ENCODE measurements around the gene ANKRD13A.
A peak's percentile ranks its signal among the peaks of the same experiment; 100 is the strongest.
"Not testable (repeated sequence)": the region's sequence is repeated elsewhere in the genome, so short reads cannot be mapped to it uniquely, and the experiment has no call there.

Gene ANKRD13A

GRCh38 chr12:110079477-110080400, 80.5 kb downstream of the ANKRD13A start:
- no peak for TF ChIP-seq CTCF (IDR thresholded peaks at IDR 0.05; ENCODE audit: low read depth, low read length, missing control alignments)
- H3K4me3 ChIP-seq (ENCODE audit: low read depth, low read length), result peak overlapping the region; percentile 46
- peak; percentile 88 for DNase-seq (ENCODE audit: low read depth)

DNA sequence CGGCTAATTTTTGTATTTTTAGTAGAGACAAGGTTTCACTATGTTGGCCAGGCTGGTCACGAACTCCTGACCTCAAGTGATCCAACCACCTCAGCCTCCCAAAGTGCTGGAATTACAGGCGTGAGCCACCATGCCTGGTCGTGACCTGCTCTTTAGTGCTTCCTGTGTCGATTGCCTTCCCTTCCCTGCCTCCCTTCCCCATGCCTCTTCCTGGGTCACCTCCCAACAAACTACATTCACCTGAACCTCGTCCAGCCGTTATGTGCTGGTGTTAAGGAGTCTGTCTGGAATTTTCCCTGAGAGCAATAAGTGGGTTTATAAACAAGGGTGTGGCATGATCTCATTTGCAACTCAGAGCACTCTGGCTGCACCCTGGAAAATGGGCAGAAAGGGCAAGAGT, 81.2 kb downstream of the ANKRD13A start:
- no peak overlapping the region for H3K4me3 ChIP-seq (ENCODE audit: low read depth, low read length)
- DNase-seq (ENCODE audit: low read depth), result no peak
- TF ChIP-seq CTCF (IDR thresholded peaks at IDR 0.05; ENCODE audit: low read depth, low read length, missing control alignments), result no peak

DNA sequence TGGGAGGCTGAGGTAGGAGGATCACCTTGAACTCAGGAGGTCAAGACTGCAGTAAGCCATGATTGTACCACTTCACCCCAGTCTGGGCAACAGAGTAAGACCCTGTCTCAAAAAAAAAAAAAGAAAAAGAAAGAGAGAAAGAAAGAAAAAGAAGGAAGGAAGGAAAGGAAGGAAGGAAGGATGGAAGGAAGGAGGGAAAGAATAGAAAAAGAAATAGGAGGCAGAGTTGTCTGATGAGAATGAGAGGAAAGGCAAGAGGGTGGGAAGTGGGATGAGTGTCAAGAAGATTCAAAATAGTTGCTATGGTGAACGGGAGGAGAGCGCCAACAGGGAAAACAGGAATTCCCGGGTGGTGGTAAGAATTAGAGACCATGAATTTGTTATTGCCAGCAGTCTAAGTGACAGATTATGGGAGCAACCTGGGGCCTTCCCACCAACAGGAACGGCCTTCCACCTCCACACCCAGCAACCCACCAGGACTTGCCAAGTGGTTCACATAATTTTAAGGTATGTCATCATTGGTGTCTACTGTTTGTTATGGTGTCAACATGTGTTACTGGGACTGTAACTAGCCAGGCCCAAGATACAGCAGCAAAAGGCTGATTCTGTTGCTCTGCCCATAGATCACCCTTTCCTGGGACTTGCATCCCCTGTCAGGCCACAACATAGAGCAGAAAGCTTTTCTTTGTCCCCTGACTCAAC, 85.2 kb downstream of the ANKRD13A start:
- no peak for DNase-seq (ENCODE audit: low read depth)
- no peak overlapping the region for H3K4me3 ChIP-seq (ENCODE audit: low read depth, low read length)
- TF ChIP-seq CTCF (IDR thresholded peaks at IDR 0.05; ENCODE audit: low read depth, low read length, missing control alignments), result no peak

- not testable (repeated sequence) for H3K4me3 ChIP-seq (ENCODE audit: low read depth, low read length); DNase-seq (ENCODE audit: low read depth)
Measured at GRCh38 chr12:110088216-110088615, 89.0 kb downstream of the ANKRD13A start.

GRCh38 chr12:110088936-110089335, 89.7 kb downstream of the ANKRD13A start:
- no peak overlapping the region for H3K4me3 ChIP-seq (ENCODE audit: low read depth, low read length)
- no peak for TF ChIP-seq CTCF (IDR thresholded peaks at IDR 0.05; ENCODE audit: low read depth, low read length, missing control alignments)
- no peak for DNase-seq (ENCODE audit: low read depth)

Measured in GM12864 (cell line).